ENCODE measurements around the gene SLC8B1.

SLC8B1 gene

GRCh38 chr12:113333418-113333750 is 1.5 kb downstream of the SLC8B1 start:
- no peaks in the 10 kb centered on the region for H3K9me3 ChIP-seq
- TF ChIP-seq CTCF (IDR thresholded peaks at IDR 0.05) = no peak
- H3K27me3 ChIP-seq = no peaks in the 10 kb centered on the region
- H3K36me3 ChIP-seq = peaks cover 0 to 44% (median 26%) of the 10 kb centered on the region in 3 donors
- H3K4me3 ChIP-seq = peak overlapping the region; percentile 65 to 81
- peaks cover 0 to 28% (median 24%) of the 10 kb centered on the region in 4 donors for H3K4me1 ChIP-seq
- DNase-seq = no peak
- intact Hi-C loops (cut with DNase I; ENCODE audit: low total_unique reads) = loop anchor here (10.0 kb wide), 1 partner anchor 139 kb away; no protein-coding TSS in a partner anchor
- H3K27ac ChIP-seq = peak overlapping the region; percentile 74 to 77

GRCh38 chr12:113332688-113333417 is 2.1 kb downstream of the SLC8B1 start:
- no peak for DNase-seq
- no peaks in the 10 kb centered on the region for H3K27me3 ChIP-seq
- intact Hi-C loops (cut with DNase I; ENCODE audit: low total_unique reads) = loop anchor here (10.0 kb wide), 1 partner anchor 138 kb away; no protein-coding TSS in a partner anchor
- H3K4me1 ChIP-seq = peaks cover 0 to 28% (median 24%) of the 10 kb centered on the region in 4 donors
- H3K27ac ChIP-seq = peak overlapping the region; percentile 74 to 77
- no peak for TF ChIP-seq CTCF (IDR thresholded peaks at IDR 0.05)
- peak overlapping the region; percentile 65 to 81 for H3K4me3 ChIP-seq
- H3K36me3 ChIP-seq = peaks cover 0 to 44% (median 26%) of the 10 kb centered on the region in 3 donors
- no peaks in the 10 kb centered on the region for H3K9me3 ChIP-seq

- intact Hi-C loops (cut with DNase I; ENCODE audit: low total_unique reads) = loop anchor here (10.0 kb wide), 1 partner anchor 136 kb away; no protein-coding TSS in a partner anchor
- DNase-seq = no peak
- Histone ChIP-seq H3K27me3 (no peaks in the 10 kb centered on the region), H3K4me1 (peaks cover 0 to 42% (median 33%) of the 10 kb centered on the region in 4 donors), H3K27ac (no peak overlapping the region), H3K9me3 (no peaks in the 10 kb centered on the region), H3K36me3 (peaks cover 0 to 50% (median 26%) of the 10 kb centered on the region in 3 donors), H3K4me3 (no peak overlapping the region)
- TF ChIP-seq CTCF (IDR thresholded peaks at IDR 0.05) = no peak
Observed at GRCh38 chr12:113330505-113330904, 4.4 kb downstream of the SLC8B1 start.

GRCh38 chr12:113329791-113330417 is 5.0 kb downstream of the SLC8B1 start:
- H3K4me1 ChIP-seq = peaks cover 0 to 38% (median 28%) of the 10 kb centered on the region in 4 donors
- H3K27ac ChIP-seq = no peak overlapping the region
- no peaks in the 10 kb centered on the region for H3K9me3 ChIP-seq
- intact Hi-C loops (cut with DNase I; ENCODE audit: low total_unique reads) = loop anchor here (10.0 kb wide), 1 partner anchor 135 kb away; no protein-coding TSS in a partner anchor
- H3K27me3 ChIP-seq = no peaks in the 10 kb centered on the region
- no peak for TF ChIP-seq CTCF (IDR thresholded peaks at IDR 0.05)
- H3K4me3 ChIP-seq = no peak overlapping the region
- DNase-seq = no peak
- peaks cover 0 to 51% (median 26%) of the 10 kb centered on the region in 3 donors for H3K36me3 ChIP-seq

- TF ChIP-seq CTCF (IDR thresholded peaks at IDR 0.05) = no peak
- Histone ChIP-seq H3K36me3 (peaks cover 0 to 51% (median 26%) of the 10 kb centered on the region in 3 donors), H3K9me3 (no peaks in the 10 kb centered on the region), H3K4me1 (peaks cover 0 to 37% (median 27%) of the 10 kb centered on the region in 4 donors), H3K27ac (no peak overlapping the region), H3K4me3 (no peak overlapping the region), H3K27me3 (no peaks in the 10 kb centered on the region)
- DNase-seq = no peak
- intact Hi-C loops (cut with DNase I; ENCODE audit: low total_unique reads) = no loop called here
Observed at GRCh38 chr12:113329022-113329790, 5.7 kb downstream of the SLC8B1 start.
